HUES6 (cell line): ENCODE measurements around the gene LARGE1.

Source experiments
- H3K27ac ChIP-seq: 2 replicates; pipeline ENCODE4 v1.7.0; 2013; ENCODE audit warnings: low read depth, mild to moderate bottlenecking, low read length, inconsistent platforms
- H3K27me3 ChIP-seq: 2 replicates; pipeline ENCODE4 v1.6.1; 2013; ENCODE audit warnings: low read length; ENCODE audit not compliant: control insufficient read depth, insufficient read depth
- H3K36me3 ChIP-seq: 2 replicates; pipeline ENCODE4 v1.6.1; 2013; ENCODE audit warnings: low read length; ENCODE audit not compliant: control insufficient read depth, insufficient read depth
- H3K4me1 ChIP-seq: 2 replicates; pipeline ENCODE4 v1.6.1; 2013; ENCODE audit warnings: low read length; ENCODE audit not compliant: control insufficient read depth, insufficient read depth
- H3K4me3 ChIP-seq: 2 replicates; pipeline ENCODE4 v1.5.1; 2013; ENCODE audit warnings: low read depth, low read length
- H3K9ac ChIP-seq: one replicate; pipeline ENCODE4 v1.6.1; 2013; ENCODE audit warnings: mild to moderate bottlenecking, low read length
- H3K9me3 ChIP-seq: 2 replicates; pipeline ENCODE4 v1.6.1; 2013; ENCODE audit warnings: low read depth, low read length; ENCODE audit not compliant: control insufficient read depth, insufficient read depth

The LARGE1 gene

GRCh38 chr22:33605221-33605620 is 315.1 kb downstream of the LARGE1 start:
- Histone ChIP-seq H3K27me3 (no peaks in the 10 kb centered on the region), H3K9me3 (peaks cover 3% of the 10 kb centered on the region; the same call in 1 of the 2 replicates)

GRCh38 chr22:33601062-33601461 is 319.2 kb downstream of the LARGE1 start:
- Histone ChIP-seq H3K4me1 (no peaks in the 10 kb centered on the region; the same call in 1 of the 2 replicates), H3K9ac (no peak overlapping the region), H3K27me3 (peaks cover 6% of the 10 kb centered on the region; the same call in 1 of the 2 replicates), H3K9me3 (no peaks in the 10 kb centered on the region), H3K36me3 (0 out of 2 replicates have a peak, but pooled peaks cover 5% of the 10 kb centered on the region), H3K27ac (no peak overlapping the region), H3K4me3 (no peak overlapping the region)

More at GRCh38 chr22:33605221-33605620, 315.1 kb downstream of the LARGE1 start:
- H3K9ac ChIP-seq: no peak overlapping the region
- peaks cover 7% of the 10 kb centered on the region for H3K36me3 ChIP-seq
- H3K27ac ChIP-seq: no peak overlapping the region
- H3K4me3 ChIP-seq: no peak overlapping the region
- no peaks in the 10 kb centered on the region; the same call in 1 of the 2 replicates for H3K4me1 ChIP-seq

- H3K9ac ChIP-seq: no peak overlapping the region
- peaks cover 6% of the 10 kb centered on the region; the same call in 1 of the 2 replicates for H3K27me3 ChIP-seq
- no peaks in the 10 kb centered on the region for H3K9me3 ChIP-seq
- H3K27ac ChIP-seq: no peak overlapping the region
- no peak overlapping the region for H3K4me3 ChIP-seq
- 0 out of 2 replicates have a peak, but pooled peaks cover 5% of the 10 kb centered on the region for H3K36me3 ChIP-seq
- no peaks in the 10 kb centered on the region; the same call in 1 of the 2 replicates for H3K4me1 ChIP-seq
These were observed 319.7 kb downstream of the LARGE1 start for GRCh38 chr22:33600595-33600994.

- Histone ChIP-seq H3K27ac (no peak overlapping the region), H3K36me3 (0 out of 2 replicates have a peak, but pooled peaks cover 5% of the 10 kb centered on the region), H3K9ac (no peak overlapping the region), H3K9me3 (no peaks in the 10 kb centered on the region), H3K4me3 (no peak overlapping the region), H3K27me3 (peaks cover 6% of the 10 kb centered on the region; the same call in 1 of the 2 replicates), H3K4me1 (no peaks in the 10 kb centered on the region)
These were observed 320.2 kb downstream of the LARGE1 start for GRCh38 chr22:33600113-33600512.

- H3K9me3 ChIP-seq: no peaks in the 10 kb centered on the region
- no peak overlapping the region for H3K9ac ChIP-seq
These were observed 320.7 kb downstream of the LARGE1 start for GRCh38 chr22:33599596-33599995.

GRCh38 chr22:33598821-33599220 is 321.5 kb downstream of the LARGE1 start:
- H3K27ac ChIP-seq: no peak overlapping the region
- no peak overlapping the region for H3K4me3 ChIP-seq
- H3K9ac ChIP-seq: no peak overlapping the region
- H3K9me3 ChIP-seq: no peaks in the 10 kb centered on the region
- 0 out of 2 replicates have a peak, but pooled peaks cover 5% of the 10 kb centered on the region for H3K36me3 ChIP-seq
- H3K4me1 ChIP-seq: no peaks in the 10 kb centered on the region
- peaks cover 6% of the 10 kb centered on the region; the same call in 1 of the 2 replicates for H3K27me3 ChIP-seq

More at GRCh38 chr22:33599596-33599995, 320.7 kb downstream of the LARGE1 start:
- Histone ChIP-seq H3K36me3 (0 out of 2 replicates have a peak, but pooled peaks cover 5% of the 10 kb centered on the region), H3K27ac (no peak overlapping the region), H3K4me1 (no peaks in the 10 kb centered on the region), H3K27me3 (peaks cover 6% of the 10 kb centered on the region; the same call in 1 of the 2 replicates), H3K4me3 (no peak overlapping the region)

GRCh38 chr22:33597274-33597985 is 322.8 kb downstream of the LARGE1 start:
- Histone ChIP-seq H3K27ac (no peak overlapping the region), H3K9me3 (no peaks in the 10 kb centered on the region), H3K4me1 (no peaks in the 10 kb centered on the region), H3K4me3 (no peak overlapping the region), H3K36me3 (0 out of 2 replicates have a peak, but pooled peaks cover 5% of the 10 kb centered on the region), H3K27me3 (peaks cover 6% of the 10 kb centered on the region; the same call in 1 of the 2 replicates), H3K9ac (no peak overlapping the region)

GRCh38 chr22:33593818-33594217 is 326.5 kb downstream of the LARGE1 start:
- Histone ChIP-seq H3K9ac (no peak overlapping the region), H3K27ac (no peak overlapping the region), H3K36me3 (no peaks in the 10 kb centered on the region), H3K4me1 (peaks cover 3% of the 10 kb centered on the region; the same call in 1 of the 2 replicates), H3K4me3 (no peak overlapping the region), H3K27me3 (peaks cover 6% of the 10 kb centered on the region; the same call in 1 of the 2 replicates), H3K9me3 (no peaks in the 10 kb centered on the region)

GRCh38 chr22:33591946-33592345 is 328.3 kb downstream of the LARGE1 start:
- no peak overlapping the region for H3K27ac ChIP-seq
- no peaks in the 10 kb centered on the region for H3K9me3 ChIP-seq
- no peak overlapping the region for H3K4me3 ChIP-seq
- H3K27me3 ChIP-seq: peaks cover 4% of the 10 kb centered on the region; the same call in 1 of the 2 replicates
- no peaks in the 10 kb centered on the region for H3K36me3 ChIP-seq
- H3K9ac ChIP-seq: no peak overlapping the region
- peaks cover 3% of the 10 kb centered on the region; the same call in 1 of the 2 replicates for H3K4me1 ChIP-seq

- H3K4me3 ChIP-seq: no peak overlapping the region
- no peak overlapping the region for H3K27ac ChIP-seq
- no peaks in the 10 kb centered on the region for H3K9me3 ChIP-seq
- H3K27me3 ChIP-seq: no peaks in the 10 kb centered on the region
- no peaks in the 10 kb centered on the region for H3K36me3 ChIP-seq
- H3K4me1 ChIP-seq: peaks cover 11% of the 10 kb centered on the region
- no peak overlapping the region for H3K9ac ChIP-seq
These were observed 331.0 kb downstream of the LARGE1 start for GRCh38 chr22:33589297-33589696.

- Histone ChIP-seq H3K9me3 (no peaks in the 10 kb centered on the region), H3K36me3 (no peaks in the 10 kb centered on the region)
These were observed 331.4 kb downstream of the LARGE1 start for GRCh38 chr22:33588860-33589259.

More at GRCh38 chr22:33588860-33589259, 331.4 kb downstream of the LARGE1 start:
- no peak overlapping the region for H3K27ac ChIP-seq
- H3K9ac ChIP-seq: no peak overlapping the region
- no peaks in the 10 kb centered on the region for H3K27me3 ChIP-seq
- peaks cover 11% of the 10 kb centered on the region for H3K4me1 ChIP-seq
- no peak overlapping the region for H3K4me3 ChIP-seq
